ENCODE data around the gene MYO5C.

MYO5C gene

GRCh38 chr15:52294881-52295420 lies 653 bp downstream of the MYO5C start:
- no peak for DNase-seq (ENCODE audit: low read depth)
- no peak overlapping the region for H3K4me3 ChIP-seq (ENCODE audit: control insufficient read depth, low read depth, low read length)
- TF ChIP-seq CTCF (conservative IDR thresholded peaks at IDR 0.05; ENCODE audit: control insufficient read depth, insufficient read depth, low read depth, low read length), result no peak

- no peak for TF ChIP-seq CTCF (conservative IDR thresholded peaks at IDR 0.05; ENCODE audit: control insufficient read depth, insufficient read depth, low read depth, low read length)
- no peak for DNase-seq (ENCODE audit: low read depth)
- no peak overlapping the region for H3K4me3 ChIP-seq (ENCODE audit: control insufficient read depth, low read depth, low read length)
These were observed 2.7 kb downstream of the MYO5C start for GRCh38 chr15:52292780-52293392.

GRCh38 chr15:52291204-52291603 lies 4.4 kb downstream of the MYO5C start:
- TF ChIP-seq CTCF (conservative IDR thresholded peaks at IDR 0.05; ENCODE audit: control insufficient read depth, insufficient read depth, low read depth, low read length), result no peak
- no peak for DNase-seq (ENCODE audit: low read depth)

GRCh38 chr15:52290800-52291199 lies 4.8 kb downstream of the MYO5C start:
- H3K4me3 ChIP-seq (ENCODE audit: control insufficient read depth, low read depth, low read length), result no peak overlapping the region
- TF ChIP-seq CTCF (conservative IDR thresholded peaks at IDR 0.05; ENCODE audit: control insufficient read depth, insufficient read depth, low read depth, low read length), result no peak
- DNase-seq (ENCODE audit: low read depth), result no peak

More at GRCh38 chr15:52291204-52291603, 4.4 kb downstream of the MYO5C start:
- no peak overlapping the region for H3K4me3 ChIP-seq (ENCODE audit: control insufficient read depth, low read depth, low read length)

GRCh38 chr15:52290329-52290728 lies 5.3 kb downstream of the MYO5C start:
- no peak for DNase-seq (ENCODE audit: low read depth)
- no peak for TF ChIP-seq CTCF (conservative IDR thresholded peaks at IDR 0.05; ENCODE audit: control insufficient read depth, insufficient read depth, low read depth, low read length)

GRCh38 chr15:52289629-52290081 lies 5.9 kb downstream of the MYO5C start:
- DNase-seq (ENCODE audit: low read depth), result no peak
- TF ChIP-seq CTCF (conservative IDR thresholded peaks at IDR 0.05; ENCODE audit: control insufficient read depth, insufficient read depth, low read depth, low read length), result no peak
- no peak overlapping the region for H3K4me3 ChIP-seq (ENCODE audit: control insufficient read depth, low read depth, low read length)

More at GRCh38 chr15:52290329-52290728, 5.3 kb downstream of the MYO5C start:
- no peak overlapping the region for H3K4me3 ChIP-seq (ENCODE audit: control insufficient read depth, low read depth, low read length)
